GM10248 (cell line): Measurements from ENCODE around the gene HAGHL.

Source experiments
- CTCF ChIA-PET: fragments of 300-600 bp; sonication (Branson Sonifier 250); formaldehyde crosslinking; extraction: SDS; loops from one replicate; lab custom pipeline; 2021; ENCODE audit warnings: antibody characterized with exemption; lab: Yijun Ruan, JAX
- POLR2A ChIA-PET: fragments of 350-650 bp; sonication (Branson Sonifier 250); formaldehyde crosslinking; extraction: SDS; loops from one replicate; lab custom pipeline; 2020; ENCODE audit warnings: antibody characterized with exemption; lab: Yijun Ruan, JAX
- DNase-seq: peaks from one replicate; pipeline ENCODE4 v3.0.0; 2012; ENCODE audit errors: extremely low spot score
- TF ChIP-seq, protein P1 (sequence below): IDR thresholded peaks from 2 replicates; pipeline ENCODE4 v1.5.1; 2012; ENCODE audit warnings: mild to moderate bottlenecking, low read depth; ENCODE audit errors: extremely low read depth, missing control alignments, control extremely low read depth

The HAGHL gene

DNA sequence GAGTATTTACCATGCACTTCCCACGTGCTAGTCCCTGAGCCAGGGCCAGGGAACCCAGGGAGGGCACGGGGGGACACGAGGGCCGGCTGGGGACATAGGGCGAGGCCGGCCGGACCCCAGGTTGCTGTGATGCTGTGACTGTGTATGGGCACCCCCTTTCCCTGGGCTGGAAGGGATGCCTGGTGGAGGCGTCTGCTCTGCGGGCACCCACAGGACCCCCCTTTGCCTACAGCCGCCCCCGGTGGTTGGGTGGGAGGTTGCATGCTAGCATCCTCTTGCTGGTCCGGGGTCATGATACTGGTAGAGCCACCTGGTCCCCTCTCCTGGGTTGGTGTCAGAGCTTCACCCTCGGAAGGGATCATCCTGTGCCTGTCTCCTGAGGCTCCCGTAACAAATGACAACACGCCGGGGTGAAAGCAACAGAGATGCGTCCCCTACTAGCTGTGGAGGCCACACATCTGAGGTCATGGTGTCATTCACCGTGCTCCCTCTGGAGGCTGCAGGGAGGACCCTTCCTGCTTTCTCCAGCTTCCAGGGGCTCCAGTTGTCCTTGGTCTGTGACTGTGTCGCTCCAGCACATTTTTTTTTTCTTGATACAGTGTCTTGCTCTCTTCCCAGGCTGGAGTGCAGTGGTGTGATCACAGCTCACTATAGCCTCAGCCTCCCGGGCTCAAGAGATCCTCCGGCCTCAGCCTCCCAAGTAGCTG is 17.0 kb downstream of the HAGHL start:
- POLR2A ChIA-PET: no interaction called here
- no peak for DNase-seq
- TF ChIP-seq, protein P1, sequence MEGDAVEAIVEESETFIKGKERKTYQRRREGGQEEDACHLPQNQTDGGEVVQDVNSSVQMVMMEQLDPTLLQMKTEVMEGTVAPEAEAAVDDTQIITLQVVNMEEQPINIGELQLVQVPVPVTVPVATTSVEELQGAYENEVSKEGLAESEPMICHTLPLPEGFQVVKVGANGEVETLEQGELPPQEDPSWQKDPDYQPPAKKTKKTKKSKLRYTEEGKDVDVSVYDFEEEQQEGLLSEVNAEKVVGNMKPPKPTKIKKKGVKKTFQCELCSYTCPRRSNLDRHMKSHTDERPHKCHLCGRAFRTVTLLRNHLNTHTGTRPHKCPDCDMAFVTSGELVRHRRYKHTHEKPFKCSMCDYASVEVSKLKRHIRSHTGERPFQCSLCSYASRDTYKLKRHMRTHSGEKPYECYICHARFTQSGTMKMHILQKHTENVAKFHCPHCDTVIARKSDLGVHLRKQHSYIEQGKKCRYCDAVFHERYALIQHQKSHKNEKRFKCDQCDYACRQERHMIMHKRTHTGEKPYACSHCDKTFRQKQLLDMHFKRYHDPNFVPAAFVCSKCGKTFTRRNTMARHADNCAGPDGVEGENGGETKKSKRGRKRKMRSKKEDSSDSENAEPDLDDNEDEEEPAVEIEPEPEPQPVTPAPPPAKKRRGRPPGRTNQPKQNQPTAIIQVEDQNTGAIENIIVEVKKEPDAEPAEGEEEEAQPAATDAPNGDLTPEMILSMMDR: no peak
- CTCF ChIA-PET: interaction anchor here (1.0 to 5.0 kb wide), 4 partner anchors 24 to 41 kb away, joined by 4 to 15 read pairs (median 6); partner anchors contain the start of gene ANTKMT

DNA sequence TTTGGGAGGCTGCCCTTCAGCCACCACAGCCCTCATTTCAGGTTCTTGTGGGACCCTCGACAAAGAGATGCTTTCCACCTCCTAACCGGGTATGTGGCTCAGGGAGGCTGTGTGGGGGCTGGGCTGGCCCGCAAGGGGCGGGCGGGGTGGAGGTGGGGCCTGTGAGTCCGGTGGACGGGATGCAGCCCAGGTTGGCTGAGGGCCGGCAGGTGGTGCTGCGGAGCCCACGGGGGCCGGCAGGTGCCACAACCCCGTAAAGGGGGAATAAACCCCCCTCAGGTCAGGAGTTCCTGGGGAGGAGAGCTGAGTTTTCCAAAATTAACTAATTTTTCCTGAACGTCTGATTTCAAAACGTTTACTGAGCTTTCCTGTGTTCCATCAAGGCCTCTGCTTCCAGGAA is 18.8 kb downstream of the HAGHL start:
- ChIA-PET POLR2A (no interaction called here), CTCF (interaction anchor here (1.0 to 1.4 kb wide), 3 partner anchors 10 to 357 kb away, joined by 3 to 4 read pairs (median 3); no protein-coding TSS in a partner anchor)
- TF ChIP-seq, protein P1: peak; percentile 44
- DNase-seq: peak; percentile 71

DNA sequence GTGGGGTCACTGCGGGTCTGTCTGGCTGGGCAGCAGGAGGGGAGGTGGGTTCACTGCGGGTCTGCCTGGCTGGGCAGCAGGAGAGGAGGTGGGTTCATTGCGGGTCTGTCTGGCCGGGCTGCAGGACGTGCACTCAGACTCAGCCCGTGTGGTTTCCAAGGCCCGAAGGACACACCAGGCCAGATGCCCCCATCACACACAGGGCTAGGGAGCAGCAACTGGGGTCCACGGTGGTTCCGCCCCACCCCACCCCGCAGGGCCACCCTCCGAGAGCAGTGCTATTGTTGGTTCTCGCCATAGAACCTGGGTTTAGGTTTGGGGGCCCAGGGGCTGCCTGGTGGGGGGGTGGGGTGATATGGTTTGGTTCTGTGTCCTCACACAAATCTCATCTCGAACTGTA is 19.7 kb downstream of the HAGHL start:
- POLR2A ChIA-PET: no interaction called here
- CTCF ChIA-PET: no interaction called here
- TF ChIP-seq, protein P1: no peak
- DNase-seq: no peak

DNA sequence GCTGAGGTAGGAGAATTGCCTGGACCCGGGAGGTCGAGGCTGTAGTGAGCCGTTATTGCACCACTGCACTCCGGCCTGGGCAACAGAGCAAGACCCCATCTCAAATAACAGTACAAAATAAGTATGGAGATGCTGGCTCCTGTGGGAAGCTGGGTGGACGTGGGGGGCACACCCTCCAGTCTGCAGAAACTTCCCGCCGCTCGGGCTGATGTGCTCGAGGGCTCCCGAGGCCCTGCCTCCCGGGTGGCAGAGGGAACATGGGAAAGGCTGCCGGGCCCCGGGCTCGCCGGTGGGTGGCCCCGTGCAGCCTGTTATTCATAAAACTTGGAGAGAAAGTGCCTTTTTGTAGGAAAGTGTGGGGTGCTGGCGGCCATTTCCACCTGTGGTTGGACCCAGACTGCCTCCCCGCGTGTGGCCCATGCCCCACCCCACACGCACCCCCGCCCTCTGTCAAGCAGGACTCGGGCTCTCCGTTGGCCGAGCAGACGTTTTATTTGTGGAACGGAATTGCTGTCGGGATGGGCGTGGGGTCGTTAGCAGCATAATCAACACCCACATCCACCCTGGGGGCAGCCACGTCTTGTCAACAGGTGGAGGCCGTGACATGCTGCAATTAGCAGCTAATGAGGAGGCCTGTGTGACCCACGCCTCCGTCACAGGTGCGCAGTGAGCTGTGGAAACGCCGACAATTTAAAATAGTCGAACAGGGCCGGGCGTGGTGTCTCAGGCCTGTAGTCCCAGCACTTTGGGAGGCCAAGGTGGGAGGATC is 21.3 kb downstream of the HAGHL start:
- TF ChIP-seq, protein P1: no peak
- no peak for DNase-seq
- ChIA-PET POLR2A (no interaction called here), CTCF (no interaction called here)

DNA sequence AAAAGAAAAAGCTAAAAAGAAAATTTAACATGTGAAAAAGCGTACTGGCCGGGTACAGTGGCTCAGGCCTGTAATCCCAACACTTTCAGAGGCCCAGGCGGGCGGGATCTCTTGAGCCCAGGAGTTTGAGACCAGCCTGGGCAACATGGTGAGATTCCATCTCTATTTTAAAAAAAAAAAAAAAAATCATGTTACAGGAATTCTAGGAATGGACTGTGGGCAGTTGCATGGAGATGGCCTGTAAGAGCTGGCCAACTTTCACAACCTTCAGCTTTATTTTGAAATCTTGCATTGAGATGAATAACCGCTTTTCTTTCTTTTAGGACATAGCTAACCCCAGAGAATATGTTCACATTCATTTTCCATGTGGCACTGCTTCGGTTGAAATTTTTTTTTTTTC is 22.1 kb downstream of the HAGHL start:
- POLR2A ChIA-PET: no interaction called here
- TF ChIP-seq, protein P1: no peak
- no peak for DNase-seq
- CTCF ChIA-PET: interaction anchor here (1.7 to 1.8 kb wide), 2 partner anchors 11 to 37 kb away, joined by 4 to 5 read pairs; partner anchors contain the start of gene MSLN

DNA sequence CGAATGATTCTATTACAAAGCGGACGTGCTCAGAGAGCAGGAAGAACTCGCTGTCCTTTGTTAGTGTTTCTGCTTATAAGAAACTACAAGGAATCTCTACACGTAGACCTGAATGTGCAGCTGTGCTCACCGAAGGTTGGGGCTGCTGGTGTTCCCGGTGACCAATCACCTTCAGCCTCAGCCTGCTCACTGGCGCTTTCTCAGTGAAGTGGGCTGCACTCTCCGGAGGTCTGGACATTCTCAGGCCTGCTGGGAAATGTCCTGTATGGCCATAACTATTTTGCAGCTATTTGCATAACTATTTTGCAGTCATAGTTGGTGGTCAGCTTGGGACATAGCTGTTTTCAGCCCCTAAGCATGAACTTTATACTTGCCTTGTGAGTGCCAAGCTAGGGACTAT is 23.6 kb downstream of the HAGHL start:
- TF ChIP-seq, protein P1: no peak
- POLR2A ChIA-PET: no interaction called here
- CTCF ChIA-PET: interaction anchor here (0.9 to 2.1 kb wide), 5 partner anchors 10 to 307 kb away, joined by 3 to 8 read pairs (median 4); partner anchors contain the start of genes CIAO3 and MSLN
- no peak for DNase-seq
